ENCODE results near the gene RRM2. TPM values are rescaled to one million over a fixed set of nuclear protein-coding genes. Genes with fewer than 3 reads are reported as not detected.

Gene RRM2
- total and polyA plus RNA-seq, 2 of the 4 experiments (the other 2 are of a cell fraction), result 53.6 to 68.5 TPM

GRCh38 chr2:10161206-10161931 is 38.8 kb downstream of the RRM2 start:
- intact Hi-C loops (cut with micrococcal nuclease), result no loop called here

More at GRCh38 chr2:10161206-10161931, 38.8 kb downstream of the RRM2 start:
- Histone ChIP-seq H2BK120ac (ENCODE audit: low read depth, low read length) (no peak overlapping the region), H2BK15ac (ENCODE audit: low read depth, low read length) (no peak overlapping the region), H3K79me1 (ENCODE audit: low read depth in 1 of 2, low read length in 2 of 2) (no peaks in the 10 kb centered on the region), H3K9me1 (ENCODE audit: insufficient read depth, low read length) (no peaks in the 10 kb centered on the region), H4K20me1 (ENCODE audit: insufficient read depth, low read length) (no peaks in the 10 kb centered on the region), H3K4ac (ENCODE audit: low read depth, low read length) (no peak overlapping the region), H4K8ac (ENCODE audit: low read depth in 2 of 2, low read length in 2 of 2) (no peak overlapping the region), H2AK5ac (ENCODE audit: low read depth, low read length) (no peak overlapping the region), H3K18ac (ENCODE audit: low read depth, low read length) (no peak overlapping the region), H3K23ac (ENCODE audit: low read depth, low read length) (no peak overlapping the region), H3K9me3 (ENCODE audit: control insufficient read depth, insufficient read depth, low read length) (no peaks in the 10 kb centered on the region), H3K4me1 (ENCODE audit: control insufficient read depth, insufficient read depth, low read length) (no peaks in the 10 kb centered on the region), H3K36me3 (ENCODE audit: control insufficient read depth, insufficient read depth, low read length) (no peaks in the 10 kb centered on the region), H2AK9ac (replicated peaks; ENCODE audit: low read depth, low read length, poor library complexity) (no peak overlapping the region), H3K56ac (ENCODE audit: extremely low read depth, insufficient read depth, low read length) (no peak overlapping the region), H4K91ac (ENCODE audit: insufficient read depth, low read depth, low read length) (no peak overlapping the region), H3K4me2 (ENCODE audit: low read depth, low read length) (no peak overlapping the region), H3K27ac (ENCODE audit: insufficient read depth, low read length) (no peak overlapping the region), H3K9ac (ENCODE audit: low read depth, low read length) (no peak overlapping the region), H3K4me3 (ENCODE audit: insufficient read depth, low read depth, low read length) (no peak overlapping the region), H2AFZ (replicated peaks; ENCODE audit: low read length, poor library complexity) (no peak overlapping the region), H4K5ac (ENCODE audit: low read depth, low read length) (no peak overlapping the region), H2BK20ac (ENCODE audit: low read depth, low read length) (no peak overlapping the region), H3K27me3 (ENCODE audit: control insufficient read depth, insufficient read depth, low read length) (no peaks in the 10 kb centered on the region), H2BK5ac (ENCODE audit: low read depth, low read length, poor library complexity, severe bottlenecking) (no peak overlapping the region), H3K14ac (replicated peaks; ENCODE audit: low read depth, low read length) (no peak overlapping the region)
- ChIA-PET POLR2A (ENCODE audit: unreplicated experiment) (no interaction called here), CTCF (no interaction called here)
- dilution Hi-C loops (cut with HindIII; ENCODE audit: low sequenced_read_pairs, unreplicated experiment), result no loop called here
- no peak for TF ChIP-seq RCOR1 (IDR thresholded peaks at IDR 0.05; ENCODE audit: insufficient replicate concordance, low read length)
- no peak for TF ChIP-seq RAD21 (IDR thresholded peaks at IDR 0.05; ENCODE audit: low read length)
- no peak for TF ChIP-seq NFE2L2 (IDR thresholded peaks at IDR 0.05; ENCODE audit: low read depth, low read length)
- TF ChIP-seq MAFK (IDR thresholded peaks at IDR 0.05; ENCODE audit: low read depth, low read length), result no peak
- TF ChIP-seq CHD1 (IDR thresholded peaks at IDR 0.05; ENCODE audit: low read depth, low read length), result no peak
- no peak for TF ChIP-seq ELK1 (IDR thresholded peaks at IDR 0.05; ENCODE audit: borderline replicate concordance, low read depth, low read length)
- no peak for TF ChIP-seq MXI1 (IDR thresholded peaks at IDR 0.05; ENCODE audit: borderline replicate concordance, low read depth, low read length)
- no peak for TF ChIP-seq FOS (IDR thresholded peaks at IDR 0.05; ENCODE audit: low read depth, low read length)
- no peak for TF ChIP-seq POLR2A (IDR thresholded peaks at IDR 0.05; ENCODE audit: low read depth, low read length)
- TF ChIP-seq CTCF (conservative IDR thresholded peaks at IDR 0.05; ENCODE audit: low read depth, low read length), result no peak
- TF ChIP-seq SMC3 (IDR thresholded peaks at IDR 0.05; ENCODE audit: low read depth, low read length), result no peak
- no peak for TF ChIP-seq MAZ (IDR thresholded peaks at IDR 0.05; ENCODE audit: borderline replicate concordance, low read depth, low read length)
- 76% methylated on average over 4 of the region's 12 CpGs; no CpG with 5 or more reads in 1 of the 2 experiments for WGBS, 2 experiments (ENCODE audit: extremely low coverage in 2 of 2, insufficient read length in 1 of 2)
- DNase-seq (peak; percentile 35), ATAC-seq (ENCODE audit: low read depth) (no peak)
- in situ Hi-C loops (cut with MboI; ENCODE audit: low sequenced_read_pairs), result no loop called here
- no TSS peak for BruUV-seq (replicated peaks)
